ENCODE results near the gene ZNF282. TPM values are rescaled to one million over a fixed set of nuclear protein-coding genes. Genes with fewer than 3 reads are reported as not detected.
A peak's percentile ranks its signal among the peaks of the same experiment; 100 is the strongest.

Gene ZNF282
- total RNA-seq, 1 donor from 2014 or later = 118 TPM

GRCh38 chr7:149172534-149172920 lies 22.8 kb upstream of the ZNF282 start:
- H3K9me3 Mint-ChIP-seq = no peaks in the 10 kb centered on the region
- peaks cover 39% of the 10 kb centered on the region for H3K36me3 Mint-ChIP-seq (ENCODE audit: low read depth)
- H3K27ac Mint-ChIP-seq = no peak overlapping the region
- no peaks in the 10 kb centered on the region for H3K27me3 Mint-ChIP-seq (ENCODE audit: low read depth)
- intact Hi-C loops (cut with micrococcal nuclease) = no loop called here
- DNase-seq (ENCODE audit: low spot score) = no peak
- peaks cover 2% of the 10 kb centered on the region for H3K4me1 Mint-ChIP-seq (ENCODE audit: low read depth)
- H3K4me3 Mint-ChIP-seq (ENCODE audit: low read depth) = no peak overlapping the region

- H3K36me3 Mint-ChIP-seq (ENCODE audit: low read depth) = peaks cover 48% of the 10 kb centered on the region
- intact Hi-C loops (cut with micrococcal nuclease) = no loop called here
- H3K4me3 Mint-ChIP-seq (ENCODE audit: low read depth) = no peak overlapping the region
Observed at GRCh38 chr7:149175150-149175549, 20.2 kb upstream of the ZNF282 start.

GRCh38 chr7:149179241-149179640 lies 16.1 kb upstream of the ZNF282 start:
- Mint-ChIP-seq H3K36me3 (ENCODE audit: low read depth) (peaks cover 48% of the 10 kb centered on the region), H3K9me3 (no peaks in the 10 kb centered on the region), H3K27me3 (ENCODE audit: low read depth) (no peaks in the 10 kb centered on the region), H3K4me3 (ENCODE audit: low read depth) (no peak overlapping the region), H3K4me1 (ENCODE audit: low read depth) (peaks cover 6% of the 10 kb centered on the region), H3K27ac (no peak overlapping the region)
- DNase-seq (ENCODE audit: low spot score) = no peak
- intact Hi-C loops (cut with micrococcal nuclease) = no loop called here

More at GRCh38 chr7:149175150-149175549, 20.2 kb upstream of the ZNF282 start:
- no peak for DNase-seq (ENCODE audit: low spot score)
- no peaks in the 10 kb centered on the region for H3K9me3 Mint-ChIP-seq
- no peak overlapping the region for H3K27ac Mint-ChIP-seq
- H3K27me3 Mint-ChIP-seq (ENCODE audit: low read depth) = no peaks in the 10 kb centered on the region
- H3K4me1 Mint-ChIP-seq (ENCODE audit: low read depth) = peaks cover 2% of the 10 kb centered on the region

GRCh38 chr7:149180722-149181449 lies 14.5 kb upstream of the ZNF282 start:
- H3K36me3 Mint-ChIP-seq (ENCODE audit: low read depth) = peaks cover 48% of the 10 kb centered on the region
- H3K27ac Mint-ChIP-seq = no peak overlapping the region
- peaks cover 6% of the 10 kb centered on the region for H3K4me1 Mint-ChIP-seq (ENCODE audit: low read depth)
- H3K27me3 Mint-ChIP-seq (ENCODE audit: low read depth) = no peaks in the 10 kb centered on the region
- DNase-seq (ENCODE audit: low spot score) = no peak
- intact Hi-C loops (cut with micrococcal nuclease) = no loop called here
- no peaks in the 10 kb centered on the region for H3K9me3 Mint-ChIP-seq
- H3K4me3 Mint-ChIP-seq (ENCODE audit: low read depth) = no peak overlapping the region

- H3K27me3 Mint-ChIP-seq (ENCODE audit: low read depth) = no peaks in the 10 kb centered on the region
- no peaks in the 10 kb centered on the region for H3K9me3 Mint-ChIP-seq
- no peak overlapping the region for H3K4me3 Mint-ChIP-seq (ENCODE audit: low read depth)
- H3K4me1 Mint-ChIP-seq (ENCODE audit: low read depth) = peaks cover 6% of the 10 kb centered on the region
- peaks cover 45% of the 10 kb centered on the region for H3K36me3 Mint-ChIP-seq (ENCODE audit: low read depth)
- H3K27ac Mint-ChIP-seq = no peak overlapping the region
- no peak for DNase-seq (ENCODE audit: low spot score)
- intact Hi-C loops (cut with micrococcal nuclease) = no loop called here
Observed at GRCh38 chr7:149181450-149181790, 13.9 kb upstream of the ZNF282 start.

- Mint-ChIP-seq H3K9me3 (no peaks in the 10 kb centered on the region), H3K4me3 (ENCODE audit: low read depth) (no peak overlapping the region), H3K27ac (no peak overlapping the region), H3K4me1 (ENCODE audit: low read depth) (peaks cover 3% of the 10 kb centered on the region), H3K36me3 (ENCODE audit: low read depth) (peaks cover 23% of the 10 kb centered on the region), H3K27me3 (ENCODE audit: low read depth) (no peaks in the 10 kb centered on the region)
- intact Hi-C loops (cut with micrococcal nuclease) = no loop called here
- DNase-seq (ENCODE audit: low spot score) = no peak
Observed at GRCh38 chr7:149184274-149184673, 11.1 kb upstream of the ZNF282 start.

- intact Hi-C loops (cut with micrococcal nuclease) = no loop called here
- Mint-ChIP-seq H3K4me3 (ENCODE audit: low read depth) (no peak overlapping the region), H3K27me3 (ENCODE audit: low read depth) (peaks cover 5% of the 10 kb centered on the region), H3K9me3 (no peaks in the 10 kb centered on the region), H3K36me3 (ENCODE audit: low read depth) (no peaks in the 10 kb centered on the region), H3K4me1 (ENCODE audit: low read depth) (peaks cover 14% of the 10 kb centered on the region), H3K27ac (no peak overlapping the region)
- DNase-seq (ENCODE audit: low spot score) = no peak
Observed at GRCh38 chr7:149188213-149188612, 7.1 kb upstream of the ZNF282 start.

- Mint-ChIP-seq H3K27me3 (ENCODE audit: low read depth) (peaks cover 5% of the 10 kb centered on the region), H3K9me3 (no peaks in the 10 kb centered on the region), H3K4me3 (ENCODE audit: low read depth) (no peak overlapping the region), H3K36me3 (ENCODE audit: low read depth) (no peaks in the 10 kb centered on the region), H3K4me1 (ENCODE audit: low read depth) (peaks cover 14% of the 10 kb centered on the region), H3K27ac (no peak overlapping the region)
- intact Hi-C loops (cut with micrococcal nuclease) = no loop called here
- no peak for DNase-seq (ENCODE audit: low spot score)
Observed at GRCh38 chr7:149188637-149189259, 6.6 kb upstream of the ZNF282 start.

GRCh38 chr7:149191851-149192250 lies 3.5 kb upstream of the ZNF282 start:
- Mint-ChIP-seq H3K4me1 (ENCODE audit: low read depth) (peaks cover 22% of the 10 kb centered on the region), H3K4me3 (ENCODE audit: low read depth) (peak overlapping the region; percentile 74), H3K27ac (peak overlapping the region; percentile 56), H3K27me3 (ENCODE audit: low read depth) (peaks cover 5% of the 10 kb centered on the region), H3K36me3 (ENCODE audit: low read depth) (peaks cover 10% of the 10 kb centered on the region), H3K9me3 (no peaks in the 10 kb centered on the region)
- DNase-seq (ENCODE audit: low spot score) = no peak
- intact Hi-C loops (cut with micrococcal nuclease) = no loop called here

- Mint-ChIP-seq H3K27me3 (ENCODE audit: low read depth) (peaks cover under 1% of the 10 kb centered on the region), H3K4me1 (ENCODE audit: low read depth) (peaks cover 38% of the 10 kb centered on the region), H3K27ac (peak overlapping the region; percentile 59)
Observed at GRCh38 chr7:149194799-149195179, 557 bp upstream of the ZNF282 start.

GRCh38 chr7:149196151-149196704 lies 882 bp downstream of the ZNF282 start:
- intact Hi-C loops (cut with micrococcal nuclease) = loop anchor here (5.0 kb wide), 1 partner anchor 69 kb away; the partner anchor contains the start of gene ZNF425
- no peaks in the 10 kb centered on the region for H3K27me3 Mint-ChIP-seq (ENCODE audit: low read depth)
- H3K36me3 Mint-ChIP-seq (ENCODE audit: low read depth) = peaks cover 52% of the 10 kb centered on the region
- peak overlapping the region; percentile 89 for H3K4me3 Mint-ChIP-seq (ENCODE audit: low read depth)
- H3K9me3 Mint-ChIP-seq = no peaks in the 10 kb centered on the region
- no peak for DNase-seq (ENCODE audit: low spot score)
- H3K4me1 Mint-ChIP-seq (ENCODE audit: low read depth) = peaks cover 41% of the 10 kb centered on the region
- H3K27ac Mint-ChIP-seq = peak overlapping the region; percentile 88

More at GRCh38 chr7:149194799-149195179, 557 bp upstream of the ZNF282 start:
- Mint-ChIP-seq H3K9me3 (no peaks in the 10 kb centered on the region), H3K36me3 (ENCODE audit: low read depth) (peaks cover 39% of the 10 kb centered on the region), H3K4me3 (ENCODE audit: low read depth) (peak overlapping the region; percentile 85)
- intact Hi-C loops (cut with micrococcal nuclease) = loop anchor here (2.0 to 5.0 kb wide), 4 partner anchors 16 to 67 kb away; partner anchors contain the start of genes ZNF212, ZNF398 and ZNF425
- DNase-seq (ENCODE audit: low spot score) = no peak

GRCh38 chr7:149196705-149197171 lies 1.4 kb downstream of the ZNF282 start:
- intact Hi-C loops (cut with micrococcal nuclease) = loop anchor here (5.0 kb wide), 1 partner anchor 69 kb away; the partner anchor contains the start of gene ZNF425
- peak overlapping the region; percentile 88 for H3K27ac Mint-ChIP-seq
- no peaks in the 10 kb centered on the region for H3K9me3 Mint-ChIP-seq
- peaks cover 56% of the 10 kb centered on the region for H3K36me3 Mint-ChIP-seq (ENCODE audit: low read depth)
- peak overlapping the region; percentile 89 for H3K4me3 Mint-ChIP-seq (ENCODE audit: low read depth)
- H3K27me3 Mint-ChIP-seq (ENCODE audit: low read depth) = no peaks in the 10 kb centered on the region
- H3K4me1 Mint-ChIP-seq (ENCODE audit: low read depth) = peaks cover 39% of the 10 kb centered on the region
- no peak for DNase-seq (ENCODE audit: low spot score)

- intact Hi-C loops (cut with micrococcal nuclease) = loop anchor here (5.0 kb wide), 1 partner anchor 70 kb away; the partner anchor contains the start of gene ZNF425
- Mint-ChIP-seq H3K27me3 (ENCODE audit: low read depth) (no peaks in the 10 kb centered on the region), H3K27ac (peak overlapping the region; percentile 88), H3K4me3 (ENCODE audit: low read depth) (peak overlapping the region; percentile 89), H3K4me1 (ENCODE audit: low read depth) (peaks cover 39% of the 10 kb centered on the region), H3K9me3 (no peaks in the 10 kb centered on the region), H3K36me3 (ENCODE audit: low read depth) (peaks cover 63% of the 10 kb centered on the region)
- DNase-seq (ENCODE audit: low spot score) = no peak
Observed at GRCh38 chr7:149197675-149198074, 2.3 kb downstream of the ZNF282 start.

Measured in activated T-helper 2 cell treated with anti-CD3 and anti-CD28 coated beads, Interferon-gamma antibody, Interleukin-2, Interleukin-4, amounts not matched to agents 10 μg/mL and 5 μg/mL and 100 μg/mL, durations not matched to agents 14 hours and 24 hours and 36 hours (primary cell).